H9 (cell line): ENCODE results near the gene CFDP1. TPM values are rescaled to one million over a fixed set of nuclear protein-coding genes. Genes with fewer than 3 reads are reported as not detected.
A peak's percentile ranks its signal among the peaks of the same experiment; 100 is the strongest.

Experiments
- DNase-seq: peaks from one replicate; pipeline ENCODE4 v3.0.0-alpha.2; 2017
- H2AFZ ChIP-seq: one replicate; pipeline ENCODE4 v1.6.1; 2013; ENCODE audit warnings: mild to moderate bottlenecking, low read length, control low read depth, moderate library complexity
- H2AK5ac ChIP-seq: 2 replicates; pipeline ENCODE4 v1.6.1; 2013; ENCODE audit warnings: low read length, control low read depth, mixed read lengths; ENCODE audit not compliant: insufficient read length
- H2BK120ac ChIP-seq: one replicate; pipeline ENCODE4 v1.6.1; 2013; ENCODE audit warnings: low read depth, mild to moderate bottlenecking, low read length, control low read depth, inconsistent platforms; ENCODE audit not compliant: poor library complexity, severe bottlenecking
- H2BK12ac ChIP-seq: 2 replicates; pipeline ENCODE4 v1.6.1; 2013; ENCODE audit warnings: low read length, control low read depth, mixed read lengths, low read depth; ENCODE audit not compliant: insufficient read length
- H2BK15ac ChIP-seq: 2 replicates; pipeline ENCODE4 v1.6.1; 2013; ENCODE audit warnings: low read depth, low read length, control low read depth
- H2BK20ac ChIP-seq: one replicate; pipeline ENCODE4 v1.6.1; 2013; ENCODE audit warnings: low read depth, mild to moderate bottlenecking, low read length, control low read depth, inconsistent platforms; ENCODE audit not compliant: poor library complexity, severe bottlenecking
- H2BK5ac ChIP-seq: 2 replicates; pipeline ENCODE4 v1.6.1; 2013; ENCODE audit warnings: low read length, control low read depth, mixed read lengths; ENCODE audit not compliant: insufficient read length
- H3K14ac ChIP-seq: 2 replicates; pipeline ENCODE4 v1.6.1; 2013; ENCODE audit warnings: low read length, control low read depth; ENCODE audit not compliant: insufficient read depth
- H3K18ac ChIP-seq: 2 replicates; pipeline ENCODE4 v1.6.1; 2013; ENCODE audit warnings: low read depth, mild to moderate bottlenecking, mixed read lengths, low read length, control low read depth; ENCODE audit not compliant: insufficient read length
- H3K23ac ChIP-seq: 2 replicates; pipeline ENCODE4 v1.6.1; 2013; ENCODE audit warnings: low read length, control low read depth, mixed read lengths, low read depth; ENCODE audit not compliant: insufficient read length
- H3K23me2 ChIP-seq: 2 replicates; pipeline ENCODE4 v1.6.1; 2013; ENCODE audit warnings: low read depth, mild to moderate bottlenecking, mixed read lengths, low read length, control low read depth; ENCODE audit not compliant: insufficient read length, poor library complexity, severe bottlenecking
- H3K27ac ChIP-seq: 2 replicates; pipeline ENCODE4 v1.5.1; 2013; ENCODE audit warnings: low read length, control low read depth, mixed read lengths, low read depth; ENCODE audit not compliant: insufficient read length
- H3K27me3 ChIP-seq: 2 replicates; pipeline ENCODE4 v1.6.1; 2013; ENCODE audit warnings: low read length, control low read depth, inconsistent platforms; ENCODE audit not compliant: insufficient read depth
- H3K4ac ChIP-seq: 2 replicates; pipeline ENCODE4 v1.6.1; 2013; ENCODE audit warnings: low read depth, mild to moderate bottlenecking, control low read depth, inconsistent platforms, low read length, moderate library complexity
- H3K4me1 ChIP-seq: 2 replicates; pipeline ENCODE4 v1.6.1; 2013; ENCODE audit warnings: low read length, control low read depth, inconsistent platforms; ENCODE audit not compliant: insufficient read depth
- H3K4me2 ChIP-seq: 2 replicates; pipeline ENCODE4 v1.6.1; 2013; ENCODE audit warnings: low read length, control low read depth, mixed read lengths; ENCODE audit not compliant: insufficient read length, insufficient read depth
- H3K56ac ChIP-seq: 2 replicates; pipeline ENCODE4 v1.6.1; 2013; ENCODE audit warnings: low read depth, mild to moderate bottlenecking, mixed read lengths, low read length, control low read depth; ENCODE audit not compliant: insufficient read length
- H3K79me1 ChIP-seq: 2 replicates; pipeline ENCODE4 v1.6.1; 2013; ENCODE audit warnings: low read depth, mild to moderate bottlenecking, moderate library complexity, low read length, control low read depth, inconsistent platforms; ENCODE audit not compliant: insufficient read depth, poor library complexity, severe bottlenecking
- H3K79me2 ChIP-seq: 2 replicates; pipeline ENCODE4 v1.6.1; 2013; ENCODE audit warnings: low read length, control low read depth, inconsistent platforms; ENCODE audit not compliant: insufficient read depth
- H3K9ac ChIP-seq: 2 replicates; pipeline ENCODE4 v1.6.1; 2013; ENCODE audit warnings: low read length, control low read depth, mixed read lengths; ENCODE audit not compliant: insufficient read length; ENCODE audit errors: extremely low read depth
- H3K9me3 ChIP-seq: one replicate; pipeline ENCODE4 v1.6.1; 2013; ENCODE audit warnings: low read depth, low read length, inconsistent platforms; ENCODE audit not compliant: control insufficient read depth
- H3T11ph ChIP-seq: one replicate; pipeline ENCODE4 v1.6.1; 2013; ENCODE audit warnings: mild to moderate bottlenecking, low read length, control low read depth, inconsistent platforms
- H4K20me1 ChIP-seq: one replicate; pipeline ENCODE4 v1.6.1; 2013; ENCODE audit not compliant: control insufficient read depth, insufficient read length, insufficient read depth
- H4K5ac ChIP-seq: 2 replicates; pipeline ENCODE4 v1.6.1; 2013; ENCODE audit warnings: low read depth, mild to moderate bottlenecking, mixed read lengths, low read length, control low read depth; ENCODE audit not compliant: insufficient read length
- H4K8ac ChIP-seq: replicated peaks from 2 replicates; pipeline ENCODE4 v1.6.1; 2013; ENCODE audit warnings: low read length, control low read depth, mixed read lengths, low read depth; ENCODE audit not compliant: insufficient read length
- H4K91ac ChIP-seq: 2 replicates; pipeline ENCODE4 v1.6.1; 2013; ENCODE audit warnings: low read depth, mild to moderate bottlenecking, moderate library complexity, mixed read lengths, low read length, control low read depth; ENCODE audit not compliant: insufficient read length
- H3K27ac Mint-ChIP-seq, 3 experiments: 2 replicates in 2 of 3; 3 replicates in 1 of 3; pipeline ENCODE4 v1.8.0; 2020 to 2021; ENCODE audit warnings: mixed read lengths in 3 of 3, mild to moderate bottlenecking in 1 of 3, moderate library complexity in 1 of 3
- H3K27me3 Mint-ChIP-seq: 2 replicates; pipeline ENCODE4 v1.8.0; 2021; ENCODE audit warnings: low read depth, mild to moderate bottlenecking, moderate library complexity, mixed read lengths
- H3K36me3 Mint-ChIP-seq, 3 experiments: 2 replicates in 2 of 3; 3 replicates in 1 of 3; pipeline ENCODE4 v1.8.0; 2020 to 2021; ENCODE audit warnings: low read depth in 3 of 3, mixed read lengths in 3 of 3; ENCODE audit not compliant: insufficient read depth in 1 of 3
- H3K4me1 Mint-ChIP-seq, 2 experiments: 2 replicates each; pipeline ENCODE4 v1.8.0; 2020; ENCODE audit warnings: mixed read lengths in 2 of 2
- H3K4me3 Mint-ChIP-seq, 2 experiments: 2 replicates in 1 of 2; 3 replicates in 1 of 2; pipeline ENCODE4 v1.8.0; 2020 to 2021; ENCODE audit warnings: mild to moderate bottlenecking in 2 of 2, mixed read lengths in 2 of 2, moderate library complexity in 1 of 2
- H3K9me3 Mint-ChIP-seq, 2 experiments: 2 replicates in 1 of 2; 3 replicates in 1 of 2; pipeline ENCODE4 v1.8.0; 2020; ENCODE audit warnings: mild to moderate bottlenecking in 2 of 2, mixed read lengths in 2 of 2, moderate library complexity in 1 of 2
- WGBS: extraction: QIAGEN DNeasy Blood & Tissue Kit; methylation state at CpG from one replicate; pipeline ENCODE4 v1.1.7; 2013; ENCODE audit warnings: missing lambda C conversion rate, low lambda C conversion rate, mixed read lengths; ENCODE audit not compliant: insufficient read length; ENCODE audit errors: extremely low coverage; 5-methylcytosine and 5-hydroxymethylcytosine counted together
- total RNA-seq: library from RNA; stranded (reverse); gene quantifications from 2 replicates; pipeline ENCODE4 v1.2.1, GENCODE V29; 2021
- TF ChIP-seq, protein P1 (sequence below): fragments of 200-600 bp; sonication (generic); conservative IDR thresholded peaks from 3 replicates; pipeline ENCODE4 v1.8.0; 2021; ENCODE audit warnings: antibody characterized with exemption, mild to moderate bottlenecking

CFDP1 gene
- total RNA-seq, 1 experiment from 2014 or later = 89.2 TPM

DNA sequence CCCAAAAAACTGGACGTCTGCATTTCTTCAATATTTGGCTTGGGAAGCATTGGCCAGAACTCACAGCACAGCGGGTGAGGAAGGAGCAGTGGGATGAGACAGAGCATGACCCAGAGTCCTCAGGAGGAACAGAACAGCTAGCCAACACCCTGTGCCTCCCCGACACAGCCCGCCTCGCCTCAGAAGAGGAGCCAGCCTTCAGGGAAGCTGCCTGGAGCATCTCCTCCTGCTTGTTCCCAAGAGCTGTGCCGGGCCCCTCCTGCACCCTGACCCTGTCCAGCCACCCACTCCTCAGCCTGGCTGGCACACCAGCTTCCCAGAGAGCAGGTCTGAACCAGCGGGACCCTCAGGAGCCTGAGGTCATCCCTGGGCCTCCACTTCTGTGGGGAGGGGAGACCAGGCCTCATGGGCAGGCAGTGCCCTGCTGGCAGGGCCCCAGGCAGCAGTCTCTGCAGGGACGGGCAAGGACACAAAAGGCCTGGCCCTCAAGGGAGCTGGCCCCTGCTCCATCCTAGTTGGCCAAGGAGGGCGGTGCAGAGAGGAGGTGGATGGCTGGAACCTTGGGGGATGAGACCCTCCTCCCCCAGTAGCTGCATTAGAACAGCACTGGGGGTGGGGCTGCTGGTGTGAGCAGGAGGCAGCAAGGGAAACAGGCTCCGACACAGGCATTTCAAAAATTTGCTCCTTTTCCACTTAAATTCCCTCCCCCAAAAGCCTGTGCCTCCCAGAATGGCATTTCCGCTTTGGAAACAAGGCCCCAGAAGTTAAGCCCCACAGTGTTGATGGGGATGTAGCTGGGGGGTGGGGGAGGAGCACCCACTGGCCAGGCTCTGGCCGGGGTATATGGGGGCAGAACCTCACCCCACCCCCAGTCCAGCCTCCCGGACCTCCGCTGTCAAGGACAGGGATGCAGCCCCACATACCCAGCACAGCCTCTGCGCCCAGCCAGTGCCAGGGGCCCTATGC lies 180.1 kb downstream of the CFDP1 start:
- peak overlapping the region; percentile 80 for H3K18ac ChIP-seq
- H3K27me3 ChIP-seq = no peaks in the 10 kb centered on the region
- H3K79me1 ChIP-seq = peaks cover 7% of the 10 kb centered on the region
- no peak overlapping the region for H3K56ac ChIP-seq
- no peaks in the 10 kb centered on the region; a peak in 1 of 7 replicates for H3K36me3 Mint-ChIP-seq
- no peak overlapping the region for H2BK120ac ChIP-seq
- H3K27ac Mint-ChIP-seq = peak overlapping the region; percentile 83 to 99 (median 87); a peak in 6 of 7 replicates
- peak overlapping the region; percentile 12 for H3K4ac ChIP-seq
- peak overlapping the region; percentile 82 for H3K27ac ChIP-seq
- peaks cover 37% of the 10 kb centered on the region; the same call in 1 of the 2 replicates for H3K79me2 ChIP-seq
- no peak overlapping the region for H3K23ac ChIP-seq
- H3K4me1 ChIP-seq = peaks cover 22% of the 10 kb centered on the region; the same call in 1 of the 2 replicates
- TF ChIP-seq, protein P1, sequence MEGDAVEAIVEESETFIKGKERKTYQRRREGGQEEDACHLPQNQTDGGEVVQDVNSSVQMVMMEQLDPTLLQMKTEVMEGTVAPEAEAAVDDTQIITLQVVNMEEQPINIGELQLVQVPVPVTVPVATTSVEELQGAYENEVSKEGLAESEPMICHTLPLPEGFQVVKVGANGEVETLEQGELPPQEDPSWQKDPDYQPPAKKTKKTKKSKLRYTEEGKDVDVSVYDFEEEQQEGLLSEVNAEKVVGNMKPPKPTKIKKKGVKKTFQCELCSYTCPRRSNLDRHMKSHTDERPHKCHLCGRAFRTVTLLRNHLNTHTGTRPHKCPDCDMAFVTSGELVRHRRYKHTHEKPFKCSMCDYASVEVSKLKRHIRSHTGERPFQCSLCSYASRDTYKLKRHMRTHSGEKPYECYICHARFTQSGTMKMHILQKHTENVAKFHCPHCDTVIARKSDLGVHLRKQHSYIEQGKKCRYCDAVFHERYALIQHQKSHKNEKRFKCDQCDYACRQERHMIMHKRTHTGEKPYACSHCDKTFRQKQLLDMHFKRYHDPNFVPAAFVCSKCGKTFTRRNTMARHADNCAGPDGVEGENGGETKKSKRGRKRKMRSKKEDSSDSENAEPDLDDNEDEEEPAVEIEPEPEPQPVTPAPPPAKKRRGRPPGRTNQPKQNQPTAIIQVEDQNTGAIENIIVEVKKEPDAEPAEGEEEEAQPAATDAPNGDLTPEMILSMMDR = no peak
- peak; percentile 96 for DNase-seq
- peak overlapping the region; percentile 86 for H3K14ac ChIP-seq
- peak overlapping the region; percentile 7 for H2BK5ac ChIP-seq
- H3K9me3 ChIP-seq = no peaks in the 10 kb centered on the region
- H4K91ac ChIP-seq = peak overlapping the region; percentile 76
- no peaks in the 10 kb centered on the region for H3K27me3 Mint-ChIP-seq
- H2AFZ ChIP-seq = no peak overlapping the region
- peak overlapping the region in 1 of 2 experiments; percentile 68; a peak in 3 of 5 replicates for H3K4me3 Mint-ChIP-seq
- no peak overlapping the region for H2BK20ac ChIP-seq
- no peak overlapping the region for H3T11ph ChIP-seq
- no peaks in the 10 kb centered on the region for H3K9me3 Mint-ChIP-seq
- H3K4me1 Mint-ChIP-seq = peaks cover 58 to 73% of the 10 kb centered on the region in 2 experiments
- no peak overlapping the region for H2AK5ac ChIP-seq
- peak overlapping the region; percentile 16 for H2BK12ac ChIP-seq
- H3K23me2 ChIP-seq = peaks cover 15% of the 10 kb centered on the region
- H2BK15ac ChIP-seq = no peak overlapping the region
- no peaks in the 10 kb centered on the region for H4K20me1 ChIP-seq
- no peak overlapping the region for H4K8ac ChIP-seq
- H4K5ac ChIP-seq = peak overlapping the region; percentile 38
- no CpG with 5 or more reads among the region's 15 CpGs for WGBS
- H3K4me2 ChIP-seq = peak overlapping the region; percentile 71
- H3K9ac ChIP-seq = peak overlapping the region; percentile 25
